SKM-1 (cell line): ENCODE results near the gene TBXT.

ENCODE experiments used
- DNase-seq: peaks from one replicate; lab custom pipeline; 2025; ENCODE audit not compliant: unreplicated experiment; lab: John Stamatoyannopoulos, UW

TBXT gene

GRCh38 chr6:166119116-166119911 is 48.3 kb downstream of the TBXT start:
- no peak for DNase-seq

GRCh38 chr6:166115609-166116008 is 52.0 kb downstream of the TBXT start:
- no peak for DNase-seq

- DNase-seq = no peak
Observed at GRCh38 chr6:166112580-166112979, 55.1 kb downstream of the TBXT start.

- DNase-seq = no peak
Observed at GRCh38 chr6:166109608-166110007, 58.0 kb downstream of the TBXT start.
